Tibial nerve (tissue), 4 donors: Measurements from ENCODE around the gene ATG7.

Source experiments
- EP300 ChIP-seq, 2 donors: sonication (generic); formaldehyde crosslinking; IDR thresholded peaks; one replicate each; pipeline ENCODE4 v1.6.1; 2017; ENCODE audit warnings: antibody characterized with exemption in 2 of 2, mild to moderate bottlenecking in 1 of 2
- POLR2A ChIP-seq, 2 donors: fragments of 450-650 bp; IDR thresholded peaks; one replicate each; pipeline ENCODE4 v1.6.1; 2017; ENCODE audit warnings: antibody characterized with exemption in 2 of 2, mild to moderate bottlenecking in 2 of 2, moderate library complexity in 2 of 2
- TF ChIP-seq, protein P1 (sequence below), 5 experiments: fragments of 200-600 bp in 3 of 5; fragments of 450-650 bp in 2 of 5; sonication (generic) in 3 of 5; IDR thresholded peaks; one replicate each; pipeline ENCODE4 v1.5.1; 2016 to 2019; ENCODE audit warnings: antibody characterized with exemption in 5 of 5, mild to moderate bottlenecking in 3 of 5, moderate library complexity in 2 of 5

DNA sequence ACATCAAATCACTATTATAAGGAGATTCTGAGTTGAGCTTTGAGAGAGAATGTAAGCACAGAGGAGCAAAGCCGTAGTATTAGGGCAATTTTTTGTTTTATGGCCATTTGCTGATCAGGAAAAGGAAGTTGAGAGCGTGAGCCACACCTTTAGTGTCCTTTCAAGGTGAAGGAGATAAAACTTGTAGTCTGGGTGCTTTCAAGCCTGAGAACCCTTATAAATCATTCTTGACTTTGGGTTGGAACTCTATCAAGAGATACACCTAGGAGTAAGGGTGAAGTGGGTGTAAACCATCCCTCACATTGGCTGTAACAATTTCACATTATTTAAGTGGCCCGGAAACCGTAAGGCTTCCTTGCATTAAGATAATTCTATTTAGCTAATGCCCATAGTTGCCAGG is 122.2 kb downstream of the ATG7 start:
- TF ChIP-seq, protein P1, sequence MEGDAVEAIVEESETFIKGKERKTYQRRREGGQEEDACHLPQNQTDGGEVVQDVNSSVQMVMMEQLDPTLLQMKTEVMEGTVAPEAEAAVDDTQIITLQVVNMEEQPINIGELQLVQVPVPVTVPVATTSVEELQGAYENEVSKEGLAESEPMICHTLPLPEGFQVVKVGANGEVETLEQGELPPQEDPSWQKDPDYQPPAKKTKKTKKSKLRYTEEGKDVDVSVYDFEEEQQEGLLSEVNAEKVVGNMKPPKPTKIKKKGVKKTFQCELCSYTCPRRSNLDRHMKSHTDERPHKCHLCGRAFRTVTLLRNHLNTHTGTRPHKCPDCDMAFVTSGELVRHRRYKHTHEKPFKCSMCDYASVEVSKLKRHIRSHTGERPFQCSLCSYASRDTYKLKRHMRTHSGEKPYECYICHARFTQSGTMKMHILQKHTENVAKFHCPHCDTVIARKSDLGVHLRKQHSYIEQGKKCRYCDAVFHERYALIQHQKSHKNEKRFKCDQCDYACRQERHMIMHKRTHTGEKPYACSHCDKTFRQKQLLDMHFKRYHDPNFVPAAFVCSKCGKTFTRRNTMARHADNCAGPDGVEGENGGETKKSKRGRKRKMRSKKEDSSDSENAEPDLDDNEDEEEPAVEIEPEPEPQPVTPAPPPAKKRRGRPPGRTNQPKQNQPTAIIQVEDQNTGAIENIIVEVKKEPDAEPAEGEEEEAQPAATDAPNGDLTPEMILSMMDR (IDR thresholded peaks at IDR 0.05): no peak
- TF ChIP-seq POLR2A (IDR thresholded peaks at IDR 0.05) (no peak), EP300 (IDR thresholded peaks at IDR 0.05) (no peak)
